Measurements from ENCODE around the gene PKP3.

PKP3 gene

DNA sequence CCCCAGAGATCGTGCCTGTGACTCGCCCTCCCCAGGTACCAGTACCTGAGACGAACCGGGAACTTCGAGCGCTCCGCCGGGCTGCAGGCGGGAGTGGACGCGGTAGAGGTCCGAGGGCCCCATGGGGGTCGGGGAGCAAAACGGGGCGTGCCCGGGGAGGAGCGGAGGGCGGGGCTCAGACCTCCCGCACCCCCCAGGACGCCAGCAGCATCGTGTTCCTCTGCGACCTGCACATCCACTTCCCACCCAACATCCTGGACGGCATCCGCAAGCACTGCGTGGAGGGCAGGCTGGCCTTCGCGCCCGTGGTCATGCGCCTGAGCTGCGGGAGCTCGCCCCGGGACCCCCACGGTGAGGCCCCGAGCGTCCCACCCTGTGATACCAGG, 13.9 kb upstream of the PKP3 start:
- DNase-seq (ENCODE audit: extremely low spot score) = no peak
- TF ChIP-seq, protein P1, sequence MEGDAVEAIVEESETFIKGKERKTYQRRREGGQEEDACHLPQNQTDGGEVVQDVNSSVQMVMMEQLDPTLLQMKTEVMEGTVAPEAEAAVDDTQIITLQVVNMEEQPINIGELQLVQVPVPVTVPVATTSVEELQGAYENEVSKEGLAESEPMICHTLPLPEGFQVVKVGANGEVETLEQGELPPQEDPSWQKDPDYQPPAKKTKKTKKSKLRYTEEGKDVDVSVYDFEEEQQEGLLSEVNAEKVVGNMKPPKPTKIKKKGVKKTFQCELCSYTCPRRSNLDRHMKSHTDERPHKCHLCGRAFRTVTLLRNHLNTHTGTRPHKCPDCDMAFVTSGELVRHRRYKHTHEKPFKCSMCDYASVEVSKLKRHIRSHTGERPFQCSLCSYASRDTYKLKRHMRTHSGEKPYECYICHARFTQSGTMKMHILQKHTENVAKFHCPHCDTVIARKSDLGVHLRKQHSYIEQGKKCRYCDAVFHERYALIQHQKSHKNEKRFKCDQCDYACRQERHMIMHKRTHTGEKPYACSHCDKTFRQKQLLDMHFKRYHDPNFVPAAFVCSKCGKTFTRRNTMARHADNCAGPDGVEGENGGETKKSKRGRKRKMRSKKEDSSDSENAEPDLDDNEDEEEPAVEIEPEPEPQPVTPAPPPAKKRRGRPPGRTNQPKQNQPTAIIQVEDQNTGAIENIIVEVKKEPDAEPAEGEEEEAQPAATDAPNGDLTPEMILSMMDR (IDR thresholded peaks at IDR 0.05; ENCODE audit: control extremely low read depth, extremely low read depth, low read depth, missing control alignments) = no peak
- CTCF ChIA-PET = no interaction called here
- POLR2A ChIA-PET = no interaction called here

DNA sequence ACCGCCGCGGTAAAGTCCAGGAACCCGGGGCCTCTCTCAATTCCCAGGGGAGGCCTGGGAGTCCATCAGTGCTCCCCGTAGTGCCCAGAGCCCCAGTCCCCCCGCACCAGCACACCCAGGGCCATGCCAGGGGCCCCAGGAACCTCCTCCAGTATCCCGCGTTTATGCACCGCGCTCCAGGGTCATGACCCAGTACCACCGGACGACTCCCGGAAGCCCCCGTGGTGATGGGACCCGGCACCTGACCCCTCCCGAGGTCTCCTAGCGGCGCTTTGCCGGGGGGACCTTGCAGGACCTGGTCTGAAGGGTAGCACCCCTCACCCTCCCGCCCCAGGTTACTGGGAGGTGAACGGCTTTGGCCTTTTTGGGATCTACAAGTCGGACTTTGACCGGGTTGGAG, 13.5 kb upstream of the PKP3 start:
- CTCF ChIA-PET = no interaction called here
- POLR2A ChIA-PET = no interaction called here

DNA sequence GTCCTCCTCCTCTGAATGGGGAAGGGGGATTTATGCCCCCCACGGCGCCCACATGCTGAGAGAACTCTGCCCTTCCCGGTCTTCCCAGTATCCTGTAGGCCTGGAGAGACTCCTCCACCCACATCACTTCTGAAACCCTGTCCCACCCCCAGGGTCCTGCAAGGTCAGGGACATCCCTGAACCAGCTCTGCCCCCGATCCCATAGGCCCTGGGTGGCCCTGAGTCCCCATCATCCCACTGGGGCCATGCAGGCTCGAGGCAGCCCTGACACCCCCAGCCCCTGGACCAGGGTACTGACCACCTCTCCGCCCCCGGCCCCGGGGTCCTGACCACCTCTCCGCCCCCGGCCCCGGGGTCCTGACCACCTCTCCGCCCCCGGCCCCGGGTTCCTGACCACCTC, 13.0 kb upstream of the PKP3 start:
- ChIA-PET POLR2A (no interaction called here), CTCF (no interaction called here)
- no peak for DNase-seq (ENCODE audit: extremely low spot score)
- TF ChIP-seq, protein P1 (IDR thresholded peaks at IDR 0.05; ENCODE audit: control extremely low read depth, extremely low read depth, low read depth, missing control alignments) = no peak

More for the DNA sequence above, 13.5 kb upstream of the PKP3 start:
- TF ChIP-seq, protein P1 (IDR thresholded peaks at IDR 0.05; ENCODE audit: control extremely low read depth, extremely low read depth, low read depth, missing control alignments) = no peak
- no peak for DNase-seq (ENCODE audit: extremely low spot score)

DNA sequence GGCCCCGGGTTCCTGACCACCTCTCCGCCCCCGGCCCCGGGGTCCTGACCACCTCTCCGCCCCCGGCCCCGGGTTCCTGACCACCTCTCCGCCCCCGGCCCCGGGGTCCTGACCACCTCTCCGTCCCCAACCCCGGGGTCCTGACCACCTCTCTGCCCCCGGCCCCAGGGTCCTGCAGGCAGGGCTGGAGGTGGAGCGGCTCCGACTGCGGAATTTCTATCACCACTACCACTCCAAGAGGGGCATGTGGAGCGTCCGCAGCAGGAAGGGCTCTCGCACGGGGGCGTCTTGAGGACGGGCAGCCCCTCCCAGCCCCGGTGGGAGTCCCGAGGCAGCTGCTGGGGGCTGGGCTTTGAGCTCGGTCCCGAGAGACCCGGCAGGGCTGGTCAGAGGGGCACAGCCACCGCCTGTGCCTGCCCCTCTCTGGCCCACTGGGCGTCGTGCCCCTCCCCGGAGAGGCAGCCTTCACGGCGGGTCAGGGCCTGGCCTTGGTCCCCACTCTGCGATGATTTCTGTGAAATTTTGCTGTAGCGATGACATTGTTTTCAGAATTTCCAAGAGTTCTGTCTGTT, 12.4 kb upstream of the PKP3 start:
- ChIA-PET CTCF (no interaction called here), POLR2A (no interaction called here)
- DNase-seq (ENCODE audit: extremely low spot score) = no peak
- TF ChIP-seq, protein P1 (IDR thresholded peaks at IDR 0.05; ENCODE audit: control extremely low read depth, extremely low read depth, low read depth, missing control alignments) = no peak

DNA sequence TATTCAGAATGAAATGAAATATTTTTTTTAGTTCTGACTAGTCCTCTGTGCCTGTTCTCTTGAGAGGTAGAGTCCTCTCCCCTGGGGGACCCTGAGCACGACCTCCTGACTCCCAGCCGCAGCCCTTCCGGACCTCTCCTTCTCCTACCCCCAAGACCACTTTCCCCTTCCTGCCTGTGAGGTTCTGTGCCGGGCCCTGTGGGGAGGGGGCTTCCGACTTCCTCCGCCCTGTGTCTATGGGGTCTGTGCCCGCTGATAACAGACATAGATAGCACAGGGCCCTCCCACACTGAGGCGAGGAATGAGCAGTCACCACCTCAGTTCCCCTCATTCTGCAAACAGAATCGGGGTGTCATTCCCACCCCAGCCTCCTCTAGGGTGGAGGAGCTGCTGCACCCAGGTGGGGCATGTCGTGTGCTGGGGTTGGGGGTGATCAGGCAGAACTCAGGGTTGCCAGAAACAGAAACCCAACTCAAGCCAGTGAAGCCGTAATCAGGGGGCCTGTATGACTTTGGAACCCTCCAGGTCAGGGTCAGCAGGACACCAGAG, 11.9 kb upstream of the PKP3 start:
- POLR2A ChIA-PET = no interaction called here
- DNase-seq (ENCODE audit: extremely low spot score) = no peak
- CTCF ChIA-PET = no interaction called here
- TF ChIP-seq, protein P1 (IDR thresholded peaks at IDR 0.05; ENCODE audit: control extremely low read depth, extremely low read depth, low read depth, missing control alignments) = no peak

DNA sequence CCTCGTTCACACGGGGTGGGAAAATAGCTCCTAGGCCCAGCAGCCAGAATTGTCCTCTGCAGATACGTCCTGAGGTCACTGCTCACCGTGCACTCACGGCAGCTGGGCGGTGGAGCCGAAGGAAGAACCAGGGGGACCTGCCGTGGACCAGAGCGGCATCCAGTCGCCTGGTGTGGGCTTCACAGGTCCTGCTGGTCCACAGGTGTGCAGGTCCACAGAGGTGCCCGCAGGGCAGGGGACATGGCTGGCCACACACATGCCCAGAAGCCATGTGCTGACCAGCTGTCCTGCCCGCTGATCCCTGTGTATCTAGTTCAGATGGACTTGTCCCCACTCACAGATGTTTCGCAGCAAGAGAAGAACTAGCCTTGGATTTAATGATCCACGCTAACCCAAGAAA, 10.6 kb upstream of the PKP3 start:
- no peak for DNase-seq (ENCODE audit: extremely low spot score)
- ChIA-PET POLR2A (no interaction called here), CTCF (interaction anchor here (0.8 kb wide), 1 partner anchor 16 kb away, joined by 3 read pairs; no protein-coding TSS in a partner anchor)
- TF ChIP-seq, protein P1 (IDR thresholded peaks at IDR 0.05; ENCODE audit: control extremely low read depth, extremely low read depth, low read depth, missing control alignments) = no peak

All from GM10248 (cell line).